HG02642 (cell line): Measurements from ENCODE around the gene KCTD20.
"Not testable (repeated sequence)": the region's sequence is repeated elsewhere in the genome, so short reads cannot be mapped to it uniquely, and the experiment has no call there.

Experiments
- ATAC-seq: cut with Tn5 transposase; IDR thresholded peaks from one replicate; pipeline ENCODE4 v1.9.1; 2021; ENCODE audit warnings: mild to moderate bottlenecking; ENCODE audit not compliant: unreplicated experiment, poor library complexity

Gene KCTD20

GRCh38 chr6:36442671-36443470, at the start of gene KCTD20, which contains the start of gene PXT1:
Gene KCTD20 (plus strand): TSS chr6:36443000. CDS start chr6:36470098, 27,098 bp downstream.
Gene PXT1 (minus strand): TSS chr6:36442854. CDS start chr6:36426082, 16,772 bp downstream.
- ATAC-seq, result peak; percentile 84

- ATAC-seq, result no peak
Observed at GRCh38 chr6:36399970-36400369, 42.8 kb upstream of the KCTD20 start.

- no peak for ATAC-seq
Observed at GRCh38 chr6:36402481-36402880, 40.3 kb upstream of the KCTD20 start.

GRCh38 chr6:36404164-36404563, 38.6 kb upstream of the KCTD20 start:
- no peak for ATAC-seq

GRCh38 chr6:36409718-36410117, 33.1 kb upstream of the KCTD20 start:
- not testable (repeated sequence) for ATAC-seq

GRCh38 chr6:36413489-36414480, 29.0 kb upstream of the KCTD20 start:
- ATAC-seq, result no peak

GRCh38 chr6:36414481-36414880, 28.3 kb upstream of the KCTD20 start:
- ATAC-seq, result no peak

GRCh38 chr6:36418558-36418957, 24.2 kb upstream of the KCTD20 start:
- no peak for ATAC-seq

- no peak for ATAC-seq
Observed at GRCh38 chr6:36419310-36419709, 23.5 kb upstream of the KCTD20 start.

- ATAC-seq, result no peak
Observed at GRCh38 chr6:36422714-36423100, 20.1 kb upstream of the KCTD20 start.

GRCh38 chr6:36423101-36423824, 19.5 kb upstream of the KCTD20 start:
- ATAC-seq, result peak; percentile 98

- no peak for ATAC-seq
Observed at GRCh38 chr6:36426622-36427021, 16.2 kb upstream of the KCTD20 start.

- no peak for ATAC-seq
Observed at GRCh38 chr6:36428911-36429310, 13.9 kb upstream of the KCTD20 start.

GRCh38 chr6:36430351-36430750, 12.4 kb upstream of the KCTD20 start:
- no peak for ATAC-seq

- ATAC-seq, result no peak
Observed at GRCh38 chr6:36431197-36431596, 11.6 kb upstream of the KCTD20 start.

- ATAC-seq, result no peak
Observed at GRCh38 chr6:36432151-36432671, 10.6 kb upstream of the KCTD20 start.

- no peak for ATAC-seq
Observed at GRCh38 chr6:36436466-36436865, 6.3 kb upstream of the KCTD20 start.

GRCh38 chr6:36441307-36441894, 1.4 kb upstream of the KCTD20 start:
- ATAC-seq, result peak; percentile 54

- ATAC-seq, result no peak
Observed at GRCh38 chr6:36442103-36442670, 613 bp upstream of the KCTD20 start.
